GM12864 (cell line): ENCODE results near the gene PML.
"Not testable (repeated sequence)": the region's sequence is repeated elsewhere in the genome, so short reads cannot be mapped to it uniquely, and the experiment has no call there.

Experiments
- DNase-seq: peaks from one replicate; pipeline ENCODE4 v3.0.0-alpha.2; 2011; ENCODE audit warnings: low read depth
- H3K4me3 ChIP-seq: 2 replicates; pipeline ENCODE4 v1.5.1; 2011; ENCODE audit warnings: mild to moderate bottlenecking, low read depth, low read length, control low read depth
- CTCF ChIP-seq: IDR thresholded peaks from 2 replicates; pipeline ENCODE4 v1.5.1; 2011; ENCODE audit warnings: low read depth, mild to moderate bottlenecking, moderate library complexity, low read length, control low read depth, inconsistent platforms; ENCODE audit errors: missing control alignments

PML gene

GRCh38 chr15:74065684-74066411, 71.3 kb downstream of the PML start:
- H3K4me3 ChIP-seq, DNase-seq: not testable (repeated sequence)
- TF ChIP-seq CTCF, result peak; percentile 29

GRCh38 chr15:74071645-74072044, 77.1 kb downstream of the PML start:
- not testable (repeated sequence) for H3K4me3 ChIP-seq, DNase-seq

GRCh38 chr15:74072132-74072531, 77.6 kb downstream of the PML start:
- not testable (repeated sequence) for H3K4me3 ChIP-seq, DNase-seq

- peak; percentile 24 for TF ChIP-seq CTCF
- H3K4me3 ChIP-seq, DNase-seq: not testable (repeated sequence)
Measured at GRCh38 chr15:74072614-74073337, 78.3 kb downstream of the PML start.

GRCh38 chr15:74075781-74076180, 81.3 kb downstream of the PML start:
- DNase-seq, H3K4me3 ChIP-seq: not testable (repeated sequence)

DNA sequence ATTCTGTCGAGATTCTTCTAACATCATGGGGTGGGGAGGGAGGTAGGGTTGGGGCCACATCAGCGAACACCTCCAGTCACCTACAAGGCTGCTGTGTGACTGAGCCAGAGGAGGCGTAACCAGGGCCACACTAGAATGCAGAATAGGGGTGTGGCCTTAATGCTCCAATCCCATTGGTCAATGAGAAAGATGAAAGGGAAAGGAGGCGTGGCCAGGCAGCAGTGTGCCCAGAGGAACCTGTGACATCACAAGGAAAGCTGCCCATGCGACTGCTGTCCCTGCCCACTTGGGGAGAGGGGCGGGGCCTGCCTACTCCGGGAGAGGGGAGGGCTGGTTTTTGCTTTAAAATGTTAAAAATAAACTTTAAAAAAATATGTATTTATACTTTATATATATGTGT, 87.9 kb downstream of the PML start, which contains the start of gene GOLGA6A:
TSS of gene GOLGA6A (minus strand) at position 101 of the 400 bp plus-strand sequence. CDS start at position 60, 41 bp downstream.
- not testable (repeated sequence) for DNase-seq, H3K4me3 ChIP-seq

DNA sequence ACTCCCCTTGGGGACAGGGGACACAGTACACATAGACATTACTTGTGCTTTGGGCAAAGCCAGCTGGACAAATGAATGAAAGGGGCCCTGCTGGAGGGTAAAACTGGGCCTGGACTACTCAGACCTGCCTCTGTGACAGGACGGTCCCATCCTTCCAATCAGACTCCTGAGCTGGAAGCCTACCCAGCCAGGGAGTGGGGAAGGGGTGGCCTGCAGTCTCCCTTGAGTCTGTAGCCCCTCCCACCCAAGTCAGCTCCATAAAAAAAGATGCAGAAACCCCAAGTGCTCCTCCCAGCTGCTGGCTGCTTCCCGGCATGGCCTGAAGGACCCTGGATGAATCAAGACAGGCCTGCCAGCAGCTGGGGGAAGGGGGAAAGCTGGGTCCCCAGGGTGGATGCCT, 100.1 kb downstream of the PML start:
- DNase-seq, result not testable (repeated sequence)

GRCh38 chr15:74095610-74096009, 101.1 kb downstream of the PML start:
- not testable (repeated sequence) for DNase-seq, H3K4me3 ChIP-seq

More for the DNA sequence above, 100.1 kb downstream of the PML start:
- not testable (repeated sequence) for H3K4me3 ChIP-seq

GRCh38 chr15:74096753-74097474, 102.4 kb downstream of the PML start:
- H3K4me3 ChIP-seq, DNase-seq: not testable (repeated sequence)
